HEK293 (cell line): ENCODE data around the gene ADPRHL1.
"Not testable (repeated sequence)": the region's sequence is repeated elsewhere in the genome, so short reads cannot be mapped to it uniquely, and the experiment has no call there.

Experiments
- CTCF ChIA-PET: fragments of 350-600 bp; formaldehyde crosslinking; extraction: SDS; loops from one replicate; lab custom pipeline; 2021; ENCODE audit warnings: antibody characterized with exemption; lab: Yijun Ruan, JAX
- POLR2A ChIA-PET: fragments of 300-600 bp; formaldehyde crosslinking; extraction: SDS; loops from one replicate; lab custom pipeline; 2020; ENCODE audit warnings: antibody characterized with exemption, inconsistent platforms; lab: Yijun Ruan, JAX
- H3K27ac ChIP-seq: fragments of 200-500 bp; sonication (Bioruptor generic); 2 replicates; pipeline ENCODE4 v1.5.1; 2014; ENCODE audit warnings: low read depth, low read length, control low read depth, inconsistent platforms; ENCODE audit errors: extremely low read depth
- H3K36me3 ChIP-seq, 2 experiments: fragments of 200-500 bp in 1 of 2; sonication (Bioruptor generic) in 1 of 2; 1 replicate in 1 of 2; 2 replicates in 1 of 2; pipeline ENCODE4 v1.5.1; 2014 to 2017; ENCODE audit warnings: inconsistent platforms in 2 of 2, low read length in 2 of 2; ENCODE audit not compliant: control insufficient read depth in 2 of 2, insufficient read depth in 1 of 2
- H3K4me1 ChIP-seq: fragments of 200-500 bp; sonication (Bioruptor generic); 2 replicates; pipeline ENCODE4 v1.5.1; 2014; ENCODE audit warnings: mild to moderate bottlenecking, low read length, inconsistent platforms; ENCODE audit not compliant: control insufficient read depth, insufficient read depth
- H3K4me3 ChIP-seq: 2 replicates; pipeline ENCODE4 v1.5.1; 2011; ENCODE audit warnings: low read depth, mild to moderate bottlenecking, control low read depth, low read length, moderate library complexity
- H3K9me3 ChIP-seq: fragments of 200-500 bp; sonication (Bioruptor generic); 2 replicates; pipeline ENCODE4 v1.5.1; 2014; ENCODE audit warnings: low read depth, low read length, inconsistent platforms; ENCODE audit not compliant: control insufficient read depth, insufficient read depth
- BCL11A ChIP-seq: fragments of 450-650 bp; formaldehyde crosslinking; IDR thresholded peaks from 2 replicates; pipeline ENCODE4 v1.5.1; 2016; ENCODE audit warnings: low read depth, missing biosample characterization, missing genetic modification characterization
- GLIS1 ChIP-seq: fragments of 450-650 bp; formaldehyde crosslinking; IDR thresholded peaks from 2 replicates; pipeline ENCODE4 v1.5.1; 2016; ENCODE audit warnings: missing biosample characterization, missing genetic modification characterization
- GLIS2 ChIP-seq: fragments of 450-650 bp; formaldehyde crosslinking; IDR thresholded peaks from 2 replicates; pipeline ENCODE4 v1.5.1; 2016; ENCODE audit warnings: missing biosample characterization, missing genetic modification characterization
- HIC1 ChIP-seq: fragments of 450-650 bp; formaldehyde crosslinking; IDR thresholded peaks from 2 replicates; pipeline ENCODE4 v1.5.1; 2016; ENCODE audit warnings: missing biosample characterization, missing genetic modification characterization
- HOXA7 ChIP-seq: sonication (generic); formaldehyde crosslinking; IDR thresholded peaks from 2 replicates; pipeline ENCODE4 v1.8.1; 2022; ENCODE audit warnings: missing genetic modification reagents, borderline replicate concordance
- KLF1 ChIP-seq: fragments of 450-650 bp; formaldehyde crosslinking; IDR thresholded peaks from 2 replicates; pipeline ENCODE4 v1.5.1; 2016; ENCODE audit warnings: missing biosample characterization, missing genetic modification characterization
- KLF17 ChIP-seq: fragments of 450-650 bp; formaldehyde crosslinking; IDR thresholded peaks from 2 replicates; pipeline ENCODE4 v1.5.1; 2016; ENCODE audit warnings: missing biosample characterization, missing genetic modification characterization
- OVOL3 ChIP-seq: fragments of 450-650 bp; formaldehyde crosslinking; IDR thresholded peaks from 2 replicates; pipeline ENCODE4 v1.5.1; 2016; ENCODE audit warnings: missing biosample characterization, missing genetic modification characterization
- PRDM10 ChIP-seq: fragments of 450-650 bp; formaldehyde crosslinking; IDR thresholded peaks from 2 replicates; pipeline ENCODE4 v1.5.1; 2016; ENCODE audit warnings: missing biosample characterization, missing genetic modification characterization
- ZBTB21 ChIP-seq: fragments of 450-650 bp; formaldehyde crosslinking; IDR thresholded peaks from 2 replicates; pipeline ENCODE4 v1.5.1; 2017; ENCODE audit warnings: missing biosample characterization, missing genetic modification characterization
- ZBTB48 ChIP-seq: fragments of 450-650 bp; formaldehyde crosslinking; IDR thresholded peaks from 2 replicates; pipeline ENCODE4 v1.5.1; 2016; ENCODE audit warnings: missing biosample characterization, missing genetic modification characterization
- ZFP37 ChIP-seq: fragments of 450-650 bp; formaldehyde crosslinking; IDR thresholded peaks from 2 replicates; pipeline ENCODE4 v1.5.1; 2016; ENCODE audit warnings: missing biosample characterization, missing genetic modification characterization
- ZIC2 ChIP-seq: fragments of 450-650 bp; formaldehyde crosslinking; IDR thresholded peaks from 2 replicates; pipeline ENCODE4 v1.5.1; 2016; ENCODE audit warnings: missing biosample characterization, missing genetic modification characterization
- ZNF121 ChIP-seq: fragments of 450-650 bp; formaldehyde crosslinking; IDR thresholded peaks from 2 replicates; pipeline ENCODE4 v1.5.1; 2016; ENCODE audit warnings: missing biosample characterization, missing genetic modification characterization
- ZNF138 ChIP-seq: fragments of 450-650 bp; formaldehyde crosslinking; IDR thresholded peaks from 2 replicates; pipeline ENCODE4 v1.5.1; 2016; ENCODE audit warnings: missing biosample characterization, missing genetic modification characterization, borderline replicate concordance
- ZNF266 ChIP-seq: fragments of 450-650 bp; formaldehyde crosslinking; IDR thresholded peaks from 2 replicates; pipeline ENCODE4 v1.5.1; 2016; ENCODE audit warnings: missing biosample characterization, missing genetic modification characterization, low read depth
- ZNF341 ChIP-seq: fragments of 450-650 bp; formaldehyde crosslinking; IDR thresholded peaks from 2 replicates; pipeline ENCODE4; 2016; ENCODE audit warnings: low read depth, missing biosample characterization, missing genetic modification characterization
- ZNF354C ChIP-seq: fragments of 450-650 bp; formaldehyde crosslinking; IDR thresholded peaks from 2 replicates; pipeline ENCODE4 v1.5.1; 2016; ENCODE audit warnings: missing biosample characterization, missing genetic modification characterization, low read depth, borderline replicate concordance
- ZNF571 ChIP-seq: fragments of 450-650 bp; formaldehyde crosslinking; IDR thresholded peaks from 2 replicates; pipeline ENCODE4 v1.5.0; 2017; ENCODE audit warnings: missing biosample characterization, missing genetic modification characterization
- ZNF600 ChIP-seq: fragments of 450-650 bp; formaldehyde crosslinking; IDR thresholded peaks from 2 replicates; pipeline ENCODE4 v1.5.1; 2016; ENCODE audit warnings: missing biosample characterization, missing genetic modification characterization
- ZNF670 ChIP-seq: fragments of 450-650 bp; formaldehyde crosslinking; IDR thresholded peaks from 2 replicates; pipeline ENCODE4 v1.5.1; 2016; ENCODE audit warnings: missing biosample characterization, missing genetic modification characterization, low read depth
- ZSCAN16 ChIP-seq: fragments of 450-650 bp; formaldehyde crosslinking; IDR thresholded peaks from 2 replicates; pipeline ENCODE4 v1.5.1; 2016; ENCODE audit warnings: missing biosample characterization, missing genetic modification characterization
- ZSCAN18 ChIP-seq: fragments of 450-650 bp; formaldehyde crosslinking; IDR thresholded peaks from 2 replicates; pipeline ENCODE4 v1.5.1; 2016; ENCODE audit warnings: missing biosample characterization, missing genetic modification characterization
- ZSCAN4 ChIP-seq: fragments of 450-650 bp; formaldehyde crosslinking; IDR thresholded peaks from 2 replicates; pipeline ENCODE4 v1.5.1; 2017; ENCODE audit warnings: missing biosample characterization, missing genetic modification characterization

The ADPRHL1 gene

GRCh38 chr13:113471844-113472243, 18.6 kb upstream of the ADPRHL1 start:
- Histone ChIP-seq H3K36me3 (peaks cover 4 to 59% of the 10 kb centered on the region in 2 experiments; a peak in 2 of 3 replicates), H3K9me3 (no peaks in the 10 kb centered on the region), H3K4me3 (no peak overlapping the region), H3K4me1 (no peaks in the 10 kb centered on the region), H3K27ac (no peak overlapping the region)
- TF ChIP-seq ZNF571 (tag by site-specific recombination) (no peak), ZNF138 (tag by site-specific recombination) (no peak), BCL11A (no peak), ZNF354C (no peak), ZSCAN4 (tag by site-specific recombination) (no peak), HIC1 (no peak), ZFP37 (tag by site-specific recombination) (no peak), ZSCAN18 (tag by site-specific recombination) (no peak), ZNF121 (tag by site-specific recombination) (no peak), KLF17 (no peak), HOXA7 (no peak), OVOL3 (tag by site-specific recombination) (no peak), ZSCAN16 (tag by site-specific recombination) (no peak)
- ChIA-PET POLR2A (interaction anchor here (0.6 kb wide), 1 partner anchor 37 kb away, joined by 4 read pairs; no protein-coding TSS in a partner anchor), CTCF (no interaction called here)

GRCh38 chr13:113470635-113471163, 17.4 kb upstream of the ADPRHL1 start:
- POLR2A ChIA-PET, H3K27ac ChIP-seq, H3K4me1 ChIP-seq, H3K9me3 ChIP-seq, H3K4me3 ChIP-seq: not testable (repeated sequence)
- TF ChIP-seq ZIC2 (tag by site-specific recombination) (peak; percentile 90), GLIS1 (tag by site-specific recombination) (peak; percentile 56), GLIS2 (tag by site-specific recombination) (0 out of 2 replicates have a peak, but pooled peaks have one; percentile 16)
- CTCF ChIA-PET = interaction anchor here (0.6 kb wide), 1 partner anchor 61 kb away, joined by 6 read pairs; no protein-coding TSS in a partner anchor
- peaks cover 7 to 54% of the 10 kb centered on the region in 2 experiments; a peak in 2 of 3 replicates for H3K36me3 ChIP-seq

- Histone ChIP-seq H3K4me1 (no peaks in the 10 kb centered on the region), H3K36me3 (peaks cover 7 to 48% of the 10 kb centered on the region in 2 experiments; a peak in 2 of 3 replicates), H3K27ac (no peak overlapping the region), H3K9me3 (no peaks in the 10 kb centered on the region), H3K4me3 (no peak overlapping the region)
- POLR2A ChIA-PET = no interaction called here
- CTCF ChIA-PET = interaction anchor here (0.6 kb wide), 1 partner anchor 62 kb away, joined by 6 read pairs; no protein-coding TSS in a partner anchor
- no peak for TF ChIP-seq ZNF600
- TF ChIP-seq ZNF266 (tag by site-specific recombination) = no peak
- no peak for TF ChIP-seq KLF1 (tag by site-specific recombination)
- no peak for TF ChIP-seq ZNF670 (tag by site-specific recombination)
- no peak for TF ChIP-seq ZBTB48
- no peak for TF ChIP-seq ZBTB21 (tag by site-specific recombination)
- no peak for TF ChIP-seq ZNF341 (tag by site-specific recombination)
- TF ChIP-seq PRDM10 = no peak
These were observed 16.8 kb upstream of the ADPRHL1 start for GRCh38 chr13:113470073-113470472.
